ENCODE results near the gene APRT. TPM values are rescaled to one million over a fixed set of nuclear protein-coding genes. Genes with fewer than 3 reads are reported as not detected.

APRT gene
- total RNA-seq, 4 donors from 2014 or later = 186 to 314 (median 250) TPM

GRCh38 chr16:88848557-88848956, 36.8 kb upstream of the APRT start:
- no peak for TF ChIP-seq CTCF (IDR thresholded peaks at IDR 0.05)
- TF ChIP-seq POLR2A (IDR thresholded peaks at IDR 0.05) = no peak
- Histone ChIP-seq H3K27ac (no peak overlapping the region), H3K4me3 (no peak overlapping the region), H3K9me3 (no peaks in the 10 kb centered on the region), H3K36me3 (peaks cover 0 to 63% (median 0%) of the 10 kb centered on the region in 3 donors), H3K4me1 (peaks cover 0 to 2% (median 0%) of the 10 kb centered on the region in 3 donors), H3K27me3 (no peaks in the 10 kb centered on the region)
- DNase-seq = no peak
- 84 to 91% methylated on average over 7 to 8 of the region's 21 CpGs for WGBS, 2 donors
- intact Hi-C loops (cut with DNase I) = no loop called here

GRCh38 chr16:88847654-88848053, 35.9 kb upstream of the APRT start:
- H3K27ac ChIP-seq = no peak overlapping the region
- TF ChIP-seq POLR2A (IDR thresholded peaks at IDR 0.05) = no peak
- no peak for TF ChIP-seq CTCF (IDR thresholded peaks at IDR 0.05)
- peaks cover 0 to 67% (median 0%) of the 10 kb centered on the region in 3 donors for H3K36me3 ChIP-seq
- 80% methylated on average over 2 to 3 of the region's 18 CpGs for WGBS, 2 donors
- DNase-seq = no peak
- no peaks in the 10 kb centered on the region for H3K4me1 ChIP-seq
- no peaks in the 10 kb centered on the region for H3K9me3 ChIP-seq
- no peak overlapping the region for H3K4me3 ChIP-seq
- no peaks in the 10 kb centered on the region for H3K27me3 ChIP-seq
- intact Hi-C loops (cut with DNase I) = no loop called here

DNA sequence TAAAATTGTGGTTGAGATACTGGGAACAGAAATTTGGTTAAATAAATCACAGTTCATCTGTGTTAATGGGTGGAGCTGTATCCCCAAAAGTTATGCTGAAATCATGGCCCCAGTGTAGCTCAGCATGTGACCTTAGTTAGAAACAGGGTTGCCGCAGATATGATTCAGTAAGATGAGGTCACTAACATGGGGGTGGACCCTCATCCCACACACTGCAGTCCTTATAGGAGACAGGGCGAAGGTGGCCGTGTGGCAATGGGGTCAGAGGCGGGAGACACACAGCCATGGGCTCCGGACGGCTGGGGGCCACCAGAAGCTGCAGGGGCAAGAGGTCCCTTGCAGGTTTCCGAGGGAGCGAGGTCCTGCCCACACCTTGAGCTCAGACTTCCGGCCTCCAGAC, 34.4 kb upstream of the APRT start:
- 91 to 95% methylated on average over 9 of the region's 9 CpGs for WGBS, 2 donors
- DNase-seq = no peak
- intact Hi-C loops (cut with DNase I) = no loop called here
- TF ChIP-seq POLR2A (IDR thresholded peaks at IDR 0.05) (no peak), CTCF (IDR thresholded peaks at IDR 0.05) (no peak)
- no peak overlapping the region for H3K27ac ChIP-seq
- no peaks in the 10 kb centered on the region for H3K9me3 ChIP-seq
- no peak overlapping the region for H3K4me3 ChIP-seq
- no peaks in the 10 kb centered on the region for H3K4me1 ChIP-seq
- H3K27me3 ChIP-seq = no peaks in the 10 kb centered on the region
- peaks cover 0 to 73% (median 0%) of the 10 kb centered on the region in 3 donors for H3K36me3 ChIP-seq

GRCh38 chr16:88844419-88845036, 32.8 kb upstream of the APRT start:
- no peaks in the 10 kb centered on the region for H3K27me3 ChIP-seq
- no peaks in the 10 kb centered on the region for H3K4me1 ChIP-seq
- 72 to 76% methylated on average over 9 to 11 of the region's 11 CpGs for WGBS, 2 donors
- H3K36me3 ChIP-seq = peaks cover 8 to 73% (median 15%) of the 10 kb centered on the region in 3 donors
- DNase-seq = no peak
- H3K4me3 ChIP-seq = no peak overlapping the region
- TF ChIP-seq POLR2A (IDR thresholded peaks at IDR 0.05) (no peak), CTCF (IDR thresholded peaks at IDR 0.05) (no peak)
- no peak overlapping the region for H3K27ac ChIP-seq
- H3K9me3 ChIP-seq = no peaks in the 10 kb centered on the region
- intact Hi-C loops (cut with DNase I) = no loop called here

GRCh38 chr16:88843256-88843655, 31.5 kb upstream of the APRT start:
- no peak overlapping the region for H3K27ac ChIP-seq
- TF ChIP-seq CTCF (IDR thresholded peaks at IDR 0.05) (no peak), POLR2A (IDR thresholded peaks at IDR 0.05) (no peak)
- H3K36me3 ChIP-seq = peaks cover 12 to 78% (median 18%) of the 10 kb centered on the region in 3 donors
- 91 to 95% methylated on average over 10 to 12 of the region's 20 CpGs for WGBS, 2 donors
- no peak for DNase-seq
- no peaks in the 10 kb centered on the region for H3K27me3 ChIP-seq
- no peaks in the 10 kb centered on the region for H3K4me1 ChIP-seq
- no peaks in the 10 kb centered on the region for H3K9me3 ChIP-seq
- no peak overlapping the region for H3K4me3 ChIP-seq
- intact Hi-C loops (cut with DNase I) = no loop called here
